GM21723 (cell line): ENCODE results near the gene SFXN1.

Experiments
- ATAC-seq: cut with Tn5 transposase; IDR thresholded peaks from one replicate; pipeline ENCODE4 v1.9.1; 2021; ENCODE audit warnings: mild to moderate bottlenecking, moderate library complexity; ENCODE audit not compliant: unreplicated experiment

SFXN1 gene

DNA sequence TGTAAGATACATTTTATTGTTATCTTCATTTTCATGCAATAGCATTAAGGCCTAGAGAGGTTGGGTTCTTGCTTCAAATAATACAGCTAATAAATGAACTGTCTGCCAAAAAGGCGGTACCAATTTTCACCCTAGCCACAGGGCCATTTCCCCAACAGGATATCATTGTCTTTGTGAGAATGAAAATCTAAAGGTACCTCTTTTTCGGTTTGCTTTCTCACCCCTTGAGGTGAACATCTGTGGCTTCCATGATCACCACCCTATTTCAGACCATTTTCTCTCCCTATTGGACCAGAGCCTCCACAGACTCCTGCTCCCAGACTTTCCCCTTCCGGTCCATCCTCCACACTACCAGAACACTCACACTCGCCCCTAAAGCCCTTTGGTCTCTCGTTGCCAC, 60.2 kb downstream of the SFXN1 start:
- no peak for ATAC-seq

DNA sequence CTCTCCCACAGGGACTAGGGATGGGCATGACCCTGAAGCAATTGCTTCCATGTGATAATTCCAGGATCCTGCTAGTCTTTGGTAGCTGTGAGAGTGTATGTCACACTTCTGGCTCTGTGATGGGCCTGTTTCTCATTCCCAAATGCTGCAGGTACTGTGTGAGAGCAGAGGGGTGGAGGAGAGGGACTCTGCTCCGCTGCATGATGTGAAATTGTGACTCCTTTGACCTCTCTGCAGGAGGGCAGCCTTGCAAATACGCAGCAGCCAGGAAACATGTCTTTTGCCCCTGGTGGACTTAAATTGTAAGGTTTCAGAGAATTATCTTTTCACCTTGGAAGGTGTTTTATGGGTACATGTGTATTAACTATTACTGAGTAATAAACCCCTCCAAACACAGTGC, 61.6 kb downstream of the SFXN1 start:
- no peak for ATAC-seq

DNA sequence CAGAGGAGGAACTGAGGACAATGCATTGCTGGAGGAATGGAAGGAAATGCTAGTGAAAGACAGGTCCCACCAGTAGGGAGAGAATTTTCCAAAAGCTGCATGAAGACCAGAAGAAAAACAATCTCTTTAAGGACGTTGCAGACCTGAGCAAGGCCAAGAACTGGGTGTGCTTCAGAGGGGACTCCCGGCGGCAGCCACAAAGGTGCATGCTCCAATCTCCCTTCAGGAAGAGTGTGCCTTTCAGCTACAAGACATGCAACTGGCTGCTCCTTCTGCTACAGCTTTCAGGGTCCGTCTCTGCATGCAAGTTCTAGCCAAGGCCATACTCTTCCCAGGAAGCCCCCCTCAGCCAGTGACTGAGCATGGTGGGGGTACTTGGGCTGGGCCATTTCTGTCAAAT, 62.9 kb downstream of the SFXN1 start:
- ATAC-seq = no peak

- no peak for ATAC-seq
These were observed 64.0 kb downstream of the SFXN1 start for GRCh38 chr5:175542232-175542965.

GRCh38 chr5:175542966-175543235, 64.5 kb downstream of the SFXN1 start:
- ATAC-seq = no peak

GRCh38 chr5:175544108-175544511, 65.8 kb downstream of the SFXN1 start:
- no peak for ATAC-seq

- no peak for ATAC-seq
These were observed 66.2 kb downstream of the SFXN1 start for GRCh38 chr5:175544586-175544985.

DNA sequence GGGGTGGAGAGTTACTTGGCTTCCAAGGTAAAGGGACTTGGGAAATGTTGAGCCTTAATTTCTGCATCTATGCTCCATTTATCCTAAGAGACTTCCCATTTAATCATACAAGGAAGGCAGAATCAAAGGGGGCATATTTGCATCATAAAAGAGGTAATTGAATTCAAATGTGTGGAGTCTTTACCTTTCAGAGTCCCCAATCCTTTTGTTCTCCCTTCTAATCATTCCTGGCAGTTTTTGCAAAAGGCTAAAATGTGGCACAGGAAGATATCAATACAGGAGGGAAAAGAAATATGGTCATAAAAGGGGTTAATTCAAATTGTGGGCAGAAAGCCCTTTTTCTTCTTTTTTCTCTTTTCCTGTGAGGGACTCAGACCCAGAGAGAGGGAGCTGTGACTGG, 69.5 kb downstream of the SFXN1 start:
- ATAC-seq = no peak

GRCh38 chr5:175548626-175549311, 70.4 kb downstream of the SFXN1 start:
- no peak for ATAC-seq

- ATAC-seq = no peak
These were observed 71.9 kb downstream of the SFXN1 start for GRCh38 chr5:175550055-175550805.

DNA sequence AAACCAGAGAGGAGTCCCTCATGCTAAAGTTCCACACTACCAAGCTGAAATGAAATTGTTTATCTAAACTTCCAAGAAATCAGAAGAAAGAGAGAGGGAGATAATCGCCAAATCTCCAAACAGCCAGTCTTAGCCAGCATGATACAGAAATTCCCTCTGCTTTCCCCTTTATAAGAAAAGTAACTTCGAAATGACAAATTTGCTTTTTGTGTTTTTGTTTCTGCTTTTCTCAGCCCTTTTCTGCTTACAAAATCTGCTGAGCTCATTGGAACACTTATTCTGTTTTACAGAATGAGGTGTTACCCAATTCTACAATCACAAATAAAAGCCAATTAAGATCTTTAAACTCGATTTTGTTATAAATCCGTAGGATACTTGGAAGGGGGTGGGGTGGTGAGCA, 72.9 kb downstream of the SFXN1 start:
- no peak for ATAC-seq

DNA sequence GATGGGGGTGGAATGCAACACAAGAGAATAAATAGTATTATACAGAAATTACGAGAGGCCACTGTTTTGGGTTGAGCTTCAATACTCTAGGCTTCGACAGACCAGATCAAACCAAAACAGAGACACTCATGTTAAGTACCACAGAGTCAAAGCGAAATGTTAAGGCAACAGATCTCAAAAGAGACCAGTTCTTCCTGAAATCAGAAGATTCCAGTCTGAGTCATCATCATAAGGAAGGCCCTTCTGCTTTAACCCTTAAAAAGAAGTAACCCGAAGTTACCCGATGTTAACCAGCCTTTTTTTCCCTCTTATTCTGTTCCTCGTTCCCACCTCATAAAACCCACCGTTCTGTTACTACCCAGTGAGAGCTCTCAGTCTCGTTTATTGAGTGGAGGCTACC, 75.9 kb downstream of the SFXN1 start:
- no peak for ATAC-seq

DNA sequence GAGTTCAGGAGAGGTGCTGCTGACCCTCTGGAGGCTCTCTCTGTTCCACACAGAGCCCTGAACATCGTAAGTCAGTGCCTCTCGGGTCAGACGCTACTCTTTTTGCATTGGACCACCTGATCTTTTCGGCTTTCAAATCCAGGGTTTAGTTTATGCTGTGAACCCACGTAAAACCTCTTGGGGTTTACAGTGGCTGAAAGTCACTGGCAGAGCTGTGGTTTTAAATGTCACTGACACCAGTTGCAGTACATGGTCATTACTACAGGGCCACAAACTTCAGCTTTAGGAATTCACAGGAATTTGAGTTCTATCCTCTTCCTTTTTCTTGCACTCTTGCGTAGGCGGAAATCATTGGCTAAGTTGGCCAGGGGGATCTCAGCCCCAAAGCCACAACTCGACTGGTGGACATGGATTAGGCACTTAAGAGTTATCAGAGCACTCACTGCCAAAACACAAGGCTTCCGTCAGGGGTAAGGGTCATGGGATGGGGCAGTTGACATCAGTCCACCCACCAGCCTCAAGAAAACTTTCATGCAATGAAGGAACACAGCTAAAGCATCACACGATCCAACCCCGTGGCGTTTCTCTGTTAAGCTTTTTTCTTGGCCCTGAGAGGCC, 76.9 kb downstream of the SFXN1 start:
- no peak for ATAC-seq

GRCh38 chr5:175556794-175557193, 78.4 kb downstream of the SFXN1 start:
- no peak for ATAC-seq

DNA sequence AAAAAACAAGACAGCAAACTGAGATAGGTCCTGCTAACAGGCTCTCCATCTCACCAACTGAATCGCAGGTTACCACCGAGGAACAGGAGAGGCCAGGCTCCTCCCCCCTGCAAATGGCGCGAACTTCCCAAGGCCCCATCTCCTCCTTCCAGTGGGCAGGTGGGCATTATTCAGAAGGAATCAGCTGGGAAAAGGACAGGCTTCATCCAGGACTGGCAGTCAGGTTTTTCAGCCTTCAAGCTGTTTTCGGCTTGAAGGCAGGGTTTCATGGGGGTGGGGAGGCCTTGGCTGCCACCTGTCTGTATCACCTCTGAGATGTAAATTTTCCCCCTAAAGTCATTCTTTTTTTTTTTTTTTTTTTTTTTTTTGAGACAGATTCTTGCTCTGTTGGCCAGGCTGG, 79.4 kb downstream of the SFXN1 start:
- ATAC-seq = no peak

- no peak for ATAC-seq
These were observed 80.6 kb downstream of the SFXN1 start for GRCh38 chr5:175558801-175559480.

GRCh38 chr5:175560011-175560410, 81.7 kb downstream of the SFXN1 start:
- ATAC-seq = no peak

DNA sequence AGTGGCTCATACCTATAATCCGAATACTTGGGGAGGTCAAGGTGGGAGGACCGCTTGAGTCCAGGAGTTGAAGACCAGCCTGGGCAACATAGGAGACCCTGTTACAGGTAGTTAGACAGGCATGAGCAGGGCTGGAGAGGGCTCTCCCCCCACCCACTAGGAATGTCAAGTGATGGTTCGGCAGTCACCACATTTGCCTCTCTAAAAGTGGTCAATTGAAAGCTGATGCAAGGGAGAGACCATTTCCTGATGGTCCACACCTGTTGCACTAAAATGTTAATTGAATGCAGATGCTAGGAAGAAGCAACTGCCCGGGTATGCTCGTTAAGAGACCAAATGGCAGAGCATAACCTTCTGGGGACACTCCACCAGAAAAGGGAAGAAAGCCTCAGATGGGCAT, 82.7 kb downstream of the SFXN1 start:
- ATAC-seq = no peak

DNA sequence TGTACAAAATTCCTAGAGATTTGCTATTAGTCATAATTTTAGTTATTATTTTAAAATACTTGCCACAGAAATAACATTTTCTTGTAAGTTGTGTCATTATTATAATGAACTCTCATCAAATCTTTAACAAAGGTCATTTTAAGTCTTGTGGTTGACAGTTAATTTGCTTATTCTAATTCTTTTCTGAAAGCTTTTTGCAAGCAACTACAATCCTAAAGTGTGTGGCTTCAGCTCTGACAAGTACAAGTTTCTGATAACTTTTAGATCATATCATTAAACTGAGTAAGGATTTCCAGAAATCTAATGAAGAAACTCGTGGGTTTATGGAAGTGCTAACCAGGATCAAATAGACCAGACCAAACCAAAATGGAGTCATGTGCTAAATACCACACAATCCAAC, 86.4 kb downstream of the SFXN1 start:
- ATAC-seq = no peak

DNA sequence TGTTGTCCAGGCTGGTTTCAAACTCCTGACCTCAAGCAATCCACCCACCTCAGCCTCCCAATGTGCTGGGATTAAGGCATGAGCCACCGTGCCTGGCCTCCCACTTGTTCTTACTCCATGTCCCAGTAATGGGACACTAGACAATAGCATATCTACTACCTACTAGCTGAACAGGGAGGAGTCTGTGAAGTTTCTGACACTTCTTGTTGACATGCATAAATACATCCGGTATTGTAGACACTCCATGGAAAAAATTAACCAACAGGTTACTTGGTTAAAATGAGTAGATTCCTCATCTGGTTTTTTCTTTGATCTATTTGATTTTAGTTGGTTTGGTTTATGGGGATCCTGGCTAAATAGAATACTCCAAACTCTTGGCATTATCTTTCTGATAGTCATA, 88.3 kb downstream of the SFXN1 start:
- ATAC-seq = no peak

GRCh38 chr5:175567954-175568353, 89.6 kb downstream of the SFXN1 start:
- no peak for ATAC-seq
